ENCODE measurements around the gene HOXB8.

Gene HOXB8

GRCh38 chr17:48647963-48648245 is 32.8 kb upstream of the HOXB8 start:
- DNase-seq (ENCODE audit: low spot score) (no peak), ATAC-seq (ENCODE audit: low read depth) (no peak)
- peaks cover 17% of the 10 kb centered on the region for H3K27me3 ChIP-seq (ENCODE audit: insufficient read depth, poor library complexity, severe bottlenecking)
- no peaks in the 10 kb centered on the region for H3K36me3 ChIP-seq (ENCODE audit: low read depth)
- H3K4me3 ChIP-seq (ENCODE audit: severe bottlenecking) = no peak overlapping the region
- no peak for TF ChIP-seq CTCF (IDR thresholded peaks at IDR 0.05; ENCODE audit: poor library complexity, severe bottlenecking)
- no peak overlapping the region for H3K27ac ChIP-seq (ENCODE audit: poor library complexity, severe bottlenecking)
- no peaks in the 10 kb centered on the region for H3K9me3 ChIP-seq (ENCODE audit: severe bottlenecking)
- no peaks in the 10 kb centered on the region for H3K4me1 ChIP-seq (ENCODE audit: insufficient read depth, poor library complexity, severe bottlenecking)

GRCh38 chr17:48647103-48647962 is 32.2 kb upstream of the HOXB8 start:
- H3K27me3 ChIP-seq (ENCODE audit: insufficient read depth, poor library complexity, severe bottlenecking) = peaks cover 17% of the 10 kb centered on the region
- TF ChIP-seq CTCF (IDR thresholded peaks at IDR 0.05; ENCODE audit: poor library complexity, severe bottlenecking) = no peak
- ATAC-seq (ENCODE audit: low read depth) = peak; percentile 27; the same call in 2 of the 3 replicates
- H3K4me3 ChIP-seq (ENCODE audit: severe bottlenecking) = peak overlapping the region; percentile 45
- no peak for DNase-seq (ENCODE audit: low spot score)
- H3K9me3 ChIP-seq (ENCODE audit: severe bottlenecking) = no peaks in the 10 kb centered on the region
- H3K4me1 ChIP-seq (ENCODE audit: insufficient read depth, poor library complexity, severe bottlenecking) = no peaks in the 10 kb centered on the region
- peak overlapping the region; percentile 58 for H3K27ac ChIP-seq (ENCODE audit: poor library complexity, severe bottlenecking)
- no peaks in the 10 kb centered on the region for H3K36me3 ChIP-seq (ENCODE audit: low read depth)

GRCh38 chr17:48646183-48647102 is 31.4 kb upstream of the HOXB8 start:
- ATAC-seq (ENCODE audit: low read depth) (peak; percentile 72), DNase-seq (ENCODE audit: low spot score) (no peak)
- no peaks in the 10 kb centered on the region for H3K36me3 ChIP-seq (ENCODE audit: low read depth)
- H3K27ac ChIP-seq (ENCODE audit: poor library complexity, severe bottlenecking) = peak overlapping the region; percentile 58
- H3K4me3 ChIP-seq (ENCODE audit: severe bottlenecking) = peak overlapping the region; percentile 45
- no peaks in the 10 kb centered on the region for H3K4me1 ChIP-seq (ENCODE audit: insufficient read depth, poor library complexity, severe bottlenecking)
- TF ChIP-seq CTCF (IDR thresholded peaks at IDR 0.05; ENCODE audit: poor library complexity, severe bottlenecking) = no peak
- H3K27me3 ChIP-seq (ENCODE audit: insufficient read depth, poor library complexity, severe bottlenecking) = peaks cover 17% of the 10 kb centered on the region
- no peaks in the 10 kb centered on the region for H3K9me3 ChIP-seq (ENCODE audit: severe bottlenecking)

- no peak for TF ChIP-seq CTCF (IDR thresholded peaks at IDR 0.05; ENCODE audit: poor library complexity, severe bottlenecking)
- Histone ChIP-seq H3K27me3 (ENCODE audit: insufficient read depth, poor library complexity, severe bottlenecking) (peaks cover 17% of the 10 kb centered on the region), H3K36me3 (ENCODE audit: low read depth) (no peaks in the 10 kb centered on the region), H3K9me3 (ENCODE audit: severe bottlenecking) (no peaks in the 10 kb centered on the region), H3K27ac (ENCODE audit: poor library complexity, severe bottlenecking) (peak overlapping the region; percentile 58), H3K4me3 (ENCODE audit: severe bottlenecking) (peak overlapping the region; percentile 45), H3K4me1 (ENCODE audit: insufficient read depth, poor library complexity, severe bottlenecking) (no peaks in the 10 kb centered on the region)
- ATAC-seq (ENCODE audit: low read depth) (no peak), DNase-seq (ENCODE audit: low spot score) (no peak)
Observed at GRCh38 chr17:48645639-48646182, 30.6 kb upstream of the HOXB8 start.

Data from RWPE2 (cell line).